Measurements from ENCODE around the gene LYPLAL1. TPM values are rescaled to one million over a fixed set of nuclear protein-coding genes. Genes with fewer than 3 reads are reported as not detected.

The LYPLAL1 gene
- total RNA-seq, 1 experiment from 2014 or later: 20.7 TPM

GRCh38 chr1:219201656-219202055 is 28.0 kb downstream of the LYPLAL1 start:
- CTCF ChIA-PET: no interaction called here
- no peaks in the 10 kb centered on the region for H3K4me1 Mint-ChIP-seq
- POLR2A ChIA-PET: no interaction called here
- H3K9me3 Mint-ChIP-seq: no peaks in the 10 kb centered on the region
- ATAC-seq (no peak), DNase-seq (ENCODE audit: low spot score) (no peak)
- H3K27me3 Mint-ChIP-seq (ENCODE audit: low read depth): no peaks in the 10 kb centered on the region
- no peak overlapping the region for H3K27ac Mint-ChIP-seq
- H3K36me3 Mint-ChIP-seq: peaks cover 7% of the 10 kb centered on the region; the same call in 1 of the 2 replicates
- H3K4me3 Mint-ChIP-seq: no peak overlapping the region
- TF ChIP-seq, protein P1, sequence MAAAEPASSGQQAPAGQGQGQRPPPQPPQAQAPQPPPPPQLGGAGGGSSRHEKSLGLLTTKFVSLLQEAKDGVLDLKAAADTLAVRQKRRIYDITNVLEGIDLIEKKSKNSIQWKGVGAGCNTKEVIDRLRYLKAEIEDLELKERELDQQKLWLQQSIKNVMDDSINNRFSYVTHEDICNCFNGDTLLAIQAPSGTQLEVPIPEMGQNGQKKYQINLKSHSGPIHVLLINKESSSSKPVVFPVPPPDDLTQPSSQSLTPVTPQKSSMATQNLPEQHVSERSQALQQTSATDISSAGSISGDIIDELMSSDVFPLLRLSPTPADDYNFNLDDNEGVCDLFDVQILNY (CRISPR knock-in tag; IDR thresholded peaks at IDR 0.05): no peak
- TF ChIP-seq ZSCAN18 (CRISPR knock-in tag; IDR thresholded peaks at IDR 0.05) (no peak), ATF3 (CRISPR knock-in tag; conservative IDR thresholded peaks at IDR 0.05) (no peak), ZNF263 (CRISPR knock-in tag; IDR thresholded peaks at IDR 0.05; ENCODE audit: low read depth) (no peak), MYBL2 (CRISPR knock-in tag; IDR thresholded peaks at IDR 0.05) (no peak), GTF2I (CRISPR knock-in tag; conservative IDR thresholded peaks at IDR 0.05) (no peak), FOXP1 (CRISPR knock-in tag; IDR thresholded peaks at IDR 0.05; ENCODE audit: borderline replicate concordance) (no peak), NFYB (CRISPR knock-in tag; conservative IDR thresholded peaks at IDR 0.05; ENCODE audit: low read depth) (no peak), PREB (CRISPR knock-in tag; IDR thresholded peaks at IDR 0.05; ENCODE audit: borderline replicate concordance) (no peak), AR (CRISPR knock-in tag; IDR thresholded peaks at IDR 0.05) (no peak), HMGA2 (CRISPR knock-in tag; IDR thresholded peaks at IDR 0.05) (no peak), GABPB1 (CRISPR knock-in tag; IDR thresholded peaks at IDR 0.05) (no peak), ZNF121 (CRISPR knock-in tag; IDR thresholded peaks at IDR 0.05) (no peak), JUN (CRISPR knock-in tag; IDR thresholded peaks at IDR 0.05) (no peak), FOXP4 (CRISPR knock-in tag; IDR thresholded peaks at IDR 0.05) (no peak)
- TF ChIP-seq, protein P2, sequence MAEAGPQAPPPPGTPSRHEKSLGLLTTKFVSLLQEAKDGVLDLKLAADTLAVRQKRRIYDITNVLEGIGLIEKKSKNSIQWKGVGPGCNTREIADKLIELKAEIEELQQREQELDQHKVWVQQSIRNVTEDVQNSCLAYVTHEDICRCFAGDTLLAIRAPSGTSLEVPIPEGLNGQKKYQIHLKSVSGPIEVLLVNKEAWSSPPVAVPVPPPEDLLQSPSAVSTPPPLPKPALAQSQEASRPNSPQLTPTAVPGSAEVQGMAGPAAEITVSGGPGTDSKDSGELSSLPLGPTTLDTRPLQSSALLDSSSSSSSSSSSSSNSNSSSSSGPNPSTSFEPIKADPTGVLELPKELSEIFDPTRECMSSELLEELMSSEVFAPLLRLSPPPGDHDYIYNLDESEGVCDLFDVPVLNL (CRISPR knock-in tag; IDR thresholded peaks at IDR 0.05; ENCODE audit: borderline replicate concordance, low read depth): no peak
- TF ChIP-seq, protein P3, sequence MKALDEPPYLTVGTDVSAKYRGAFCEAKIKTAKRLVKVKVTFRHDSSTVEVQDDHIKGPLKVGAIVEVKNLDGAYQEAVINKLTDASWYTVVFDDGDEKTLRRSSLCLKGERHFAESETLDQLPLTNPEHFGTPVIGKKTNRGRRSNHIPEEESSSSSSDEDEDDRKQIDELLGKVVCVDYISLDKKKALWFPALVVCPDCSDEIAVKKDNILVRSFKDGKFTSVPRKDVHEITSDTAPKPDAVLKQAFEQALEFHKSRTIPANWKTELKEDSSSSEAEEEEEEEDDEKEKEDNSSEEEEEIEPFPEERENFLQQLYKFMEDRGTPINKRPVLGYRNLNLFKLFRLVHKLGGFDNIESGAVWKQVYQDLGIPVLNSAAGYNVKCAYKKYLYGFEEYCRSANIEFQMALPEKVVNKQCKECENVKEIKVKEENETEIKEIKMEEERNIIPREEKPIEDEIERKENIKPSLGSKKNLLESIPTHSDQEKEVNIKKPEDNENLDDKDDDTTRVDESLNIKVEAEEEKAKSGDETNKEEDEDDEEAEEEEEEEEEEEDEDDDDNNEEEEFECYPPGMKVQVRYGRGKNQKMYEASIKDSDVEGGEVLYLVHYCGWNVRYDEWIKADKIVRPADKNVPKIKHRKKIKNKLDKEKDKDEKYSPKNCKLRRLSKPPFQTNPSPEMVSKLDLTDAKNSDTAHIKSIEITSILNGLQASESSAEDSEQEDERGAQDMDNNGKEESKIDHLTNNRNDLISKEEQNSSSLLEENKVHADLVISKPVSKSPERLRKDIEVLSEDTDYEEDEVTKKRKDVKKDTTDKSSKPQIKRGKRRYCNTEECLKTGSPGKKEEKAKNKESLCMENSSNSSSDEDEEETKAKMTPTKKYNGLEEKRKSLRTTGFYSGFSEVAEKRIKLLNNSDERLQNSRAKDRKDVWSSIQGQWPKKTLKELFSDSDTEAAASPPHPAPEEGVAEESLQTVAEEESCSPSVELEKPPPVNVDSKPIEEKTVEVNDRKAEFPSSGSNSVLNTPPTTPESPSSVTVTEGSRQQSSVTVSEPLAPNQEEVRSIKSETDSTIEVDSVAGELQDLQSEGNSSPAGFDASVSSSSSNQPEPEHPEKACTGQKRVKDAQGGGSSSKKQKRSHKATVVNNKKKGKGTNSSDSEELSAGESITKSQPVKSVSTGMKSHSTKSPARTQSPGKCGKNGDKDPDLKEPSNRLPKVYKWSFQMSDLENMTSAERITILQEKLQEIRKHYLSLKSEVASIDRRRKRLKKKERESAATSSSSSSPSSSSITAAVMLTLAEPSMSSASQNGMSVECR (CRISPR knock-in tag; IDR thresholded peaks at IDR 0.05; ENCODE audit: borderline replicate concordance): no peak
- TF ChIP-seq, protein P4, sequence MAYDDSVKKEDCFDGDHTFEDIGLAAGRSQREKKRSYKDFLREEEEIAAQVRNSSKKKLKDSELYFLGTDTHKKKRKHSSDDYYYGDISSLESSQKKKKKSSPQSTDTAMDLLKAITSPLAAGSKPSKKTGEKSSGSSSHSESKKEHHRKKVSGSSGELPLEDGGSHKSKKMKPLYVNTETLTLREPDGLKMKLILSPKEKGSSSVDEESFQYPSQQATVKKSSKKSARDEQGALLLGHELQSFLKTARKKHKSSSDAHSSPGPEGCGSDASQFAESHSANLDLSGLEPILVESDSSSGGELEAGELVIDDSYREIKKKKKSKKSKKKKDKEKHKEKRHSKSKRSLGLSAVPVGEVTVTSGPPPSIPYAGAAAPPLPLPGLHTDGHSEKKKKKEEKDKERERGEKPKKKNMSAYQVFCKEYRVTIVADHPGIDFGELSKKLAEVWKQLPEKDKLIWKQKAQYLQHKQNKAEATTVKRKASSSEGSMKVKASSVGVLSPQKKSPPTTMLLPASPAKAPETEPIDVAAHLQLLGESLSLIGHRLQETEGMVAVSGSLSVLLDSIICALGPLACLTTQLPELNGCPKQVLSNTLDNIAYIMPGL (CRISPR knock-in tag; IDR thresholded peaks at IDR 0.05): no peak
- TF ChIP-seq, protein P5, sequence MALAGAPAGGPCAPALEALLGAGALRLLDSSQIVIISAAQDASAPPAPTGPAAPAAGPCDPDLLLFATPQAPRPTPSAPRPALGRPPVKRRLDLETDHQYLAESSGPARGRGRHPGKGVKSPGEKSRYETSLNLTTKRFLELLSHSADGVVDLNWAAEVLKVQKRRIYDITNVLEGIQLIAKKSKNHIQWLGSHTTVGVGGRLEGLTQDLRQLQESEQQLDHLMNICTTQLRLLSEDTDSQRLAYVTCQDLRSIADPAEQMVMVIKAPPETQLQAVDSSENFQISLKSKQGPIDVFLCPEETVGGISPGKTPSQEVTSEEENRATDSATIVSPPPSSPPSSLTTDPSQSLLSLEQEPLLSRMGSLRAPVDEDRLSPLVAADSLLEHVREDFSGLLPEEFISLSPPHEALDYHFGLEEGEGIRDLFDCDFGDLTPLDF (CRISPR knock-in tag; IDR thresholded peaks at IDR 0.05): no peak

Data from WTC11 (cell line).